ENCODE measurements around the gene C6orf89.

The C6orf89 gene

GRCh38 chr6:36852481-36853147, 33.1 kb upstream of the C6orf89 start:
- H3K4me1 ChIP-seq (ENCODE audit: control extremely low read depth in 1 of 4, control insufficient read depth in 4 of 4, insufficient read depth in 4 of 4, low read length in 3 of 4) = peaks cover 12 to 50% (median 21%) of the 10 kb centered on the region in 4 experiments
- peaks cover 7 to 36% (median 19%) of the 10 kb centered on the region in 4 experiments for H3K36me3 ChIP-seq (ENCODE audit: control insufficient read depth in 4 of 4, insufficient read depth in 4 of 4, low read length in 3 of 4)
- 71% methylated on average over 3 of the region's 4 CpGs for WGBS (ENCODE audit: insufficient coverage)
- H3K9me3 ChIP-seq (ENCODE audit: control extremely low read depth in 1 of 5, control insufficient read depth in 4 of 5, insufficient read depth in 2 of 5, low read depth in 1 of 5, low read length in 4 of 5) = no peaks in the 10 kb centered on the region
- peaks cover 0 to 3% (median 0%) of the 10 kb centered on the region in 5 experiments for H3K27me3 ChIP-seq (replicated peaks in 2 of 5; ENCODE audit: control insufficient read depth in 4 of 5, insufficient read depth in 5 of 5, low read length in 4 of 5)
- ChIA-PET POLR2A (interaction anchor here (0.6 kb wide), 1 partner anchor 89 kb away, joined by 3 read pairs; no protein-coding TSS in a partner anchor), CTCF (interaction anchor here (0.8 to 10.8 kb wide), 28 partner anchors 8 to 237 kb away, joined by 3 to 189 read pairs (median 5); partner anchors contain the start of genes CPNE5 and PPIL1)
- DNase-seq = no peak
- no peak overlapping the region for H3K27ac ChIP-seq (ENCODE audit: insufficient read depth in 1 of 2, low read depth in 1 of 2, low read length in 2 of 2, poor library complexity in 1 of 2, severe bottlenecking in 2 of 2)
- no peak overlapping the region for H3K4me3 ChIP-seq (ENCODE audit: control insufficient read depth in 1 of 7, extremely low read depth in 1 of 7, insufficient read depth in 4 of 7, low read depth in 2 of 7, low read length in 6 of 7)

GRCh38 chr6:36853325-36853724, 32.4 kb upstream of the C6orf89 start:
- peaks cover 12 to 49% (median 20%) of the 10 kb centered on the region in 4 experiments for H3K4me1 ChIP-seq (ENCODE audit: control extremely low read depth in 1 of 4, control insufficient read depth in 4 of 4, insufficient read depth in 4 of 4, low read length in 3 of 4)
- CTCF ChIA-PET = interaction anchor here (1.0 to 10.8 kb wide), 18 partner anchors 9 to 238 kb away, joined by 3 to 189 read pairs (median 14); partner anchors contain the start of genes CPNE5 and PPIL1
- H3K4me3 ChIP-seq (ENCODE audit: control insufficient read depth in 1 of 7, extremely low read depth in 1 of 7, insufficient read depth in 4 of 7, low read depth in 2 of 7, low read length in 6 of 7) = no peak overlapping the region
- H3K36me3 ChIP-seq (ENCODE audit: control insufficient read depth in 4 of 4, insufficient read depth in 4 of 4, low read length in 3 of 4) = peaks cover 7 to 38% (median 20%) of the 10 kb centered on the region in 4 experiments
- H3K9me3 ChIP-seq (ENCODE audit: control extremely low read depth in 1 of 5, control insufficient read depth in 4 of 5, insufficient read depth in 2 of 5, low read depth in 1 of 5, low read length in 4 of 5) = no peaks in the 10 kb centered on the region
- no peak overlapping the region for H3K27ac ChIP-seq (ENCODE audit: insufficient read depth in 1 of 2, low read depth in 1 of 2, low read length in 2 of 2, poor library complexity in 1 of 2, severe bottlenecking in 2 of 2)
- WGBS (ENCODE audit: insufficient coverage) = 77% methylated on average over 5 of the region's 5 CpGs
- POLR2A ChIA-PET = interaction anchor here (0.6 kb wide), 1 partner anchor 75 kb away, joined by 3 read pairs; no protein-coding TSS in a partner anchor
- DNase-seq = peak in 2 of 3 donors; percentile 55 to 59
- H3K27me3 ChIP-seq (replicated peaks in 2 of 5; ENCODE audit: control insufficient read depth in 4 of 5, insufficient read depth in 5 of 5, low read length in 4 of 5) = peaks cover 0 to 3% (median 0%) of the 10 kb centered on the region in 5 experiments

- no peaks in the 10 kb centered on the region for H3K27me3 ChIP-seq (replicated peaks in 2 of 5; ENCODE audit: control insufficient read depth in 4 of 5, insufficient read depth in 5 of 5, low read length in 4 of 5)
- H3K36me3 ChIP-seq (ENCODE audit: control insufficient read depth in 4 of 4, insufficient read depth in 4 of 4, low read length in 3 of 4) = peaks cover 7 to 49% (median 26%) of the 10 kb centered on the region in 4 experiments
- peaks cover 2 to 28% (median 5%) of the 10 kb centered on the region in 4 experiments for H3K4me1 ChIP-seq (ENCODE audit: control extremely low read depth in 1 of 4, control insufficient read depth in 4 of 4, insufficient read depth in 4 of 4, low read length in 3 of 4)
- no peaks in the 10 kb centered on the region for H3K9me3 ChIP-seq (ENCODE audit: control extremely low read depth in 1 of 5, control insufficient read depth in 4 of 5, insufficient read depth in 2 of 5, low read depth in 1 of 5, low read length in 4 of 5)
- no peak overlapping the region for H3K27ac ChIP-seq (ENCODE audit: insufficient read depth in 1 of 2, low read depth in 1 of 2, low read length in 2 of 2, poor library complexity in 1 of 2, severe bottlenecking in 2 of 2)
- no peak for DNase-seq
- H3K4me3 ChIP-seq (ENCODE audit: control insufficient read depth in 1 of 7, extremely low read depth in 1 of 7, insufficient read depth in 4 of 7, low read depth in 2 of 7, low read length in 6 of 7) = no peak overlapping the region
- POLR2A ChIA-PET = no interaction called here
- 100% methylated on average over 7 of the region's 10 CpGs for WGBS (ENCODE audit: insufficient coverage)
- CTCF ChIA-PET = interaction anchor here (0.6 kb wide), 1 partner anchor 18 kb away, joined by 3 read pairs; no protein-coding TSS in a partner anchor
Observed at GRCh38 chr6:36855750-36856149, 30.0 kb upstream of the C6orf89 start.

GRCh38 chr6:36856277-36856676, 29.5 kb upstream of the C6orf89 start:
- no peak overlapping the region for H3K4me3 ChIP-seq (ENCODE audit: control insufficient read depth in 1 of 7, extremely low read depth in 1 of 7, insufficient read depth in 4 of 7, low read depth in 2 of 7, low read length in 6 of 7)
- peaks cover 7 to 49% (median 26%) of the 10 kb centered on the region in 4 experiments for H3K36me3 ChIP-seq (ENCODE audit: control insufficient read depth in 4 of 4, insufficient read depth in 4 of 4, low read length in 3 of 4)
- H3K9me3 ChIP-seq (ENCODE audit: control extremely low read depth in 1 of 5, control insufficient read depth in 4 of 5, insufficient read depth in 2 of 5, low read depth in 1 of 5, low read length in 4 of 5) = no peaks in the 10 kb centered on the region
- no peak for DNase-seq
- WGBS (ENCODE audit: insufficient coverage) = 96% methylated on average over 6 of the region's 8 CpGs
- H3K4me1 ChIP-seq (ENCODE audit: control extremely low read depth in 1 of 4, control insufficient read depth in 4 of 4, insufficient read depth in 4 of 4, low read length in 3 of 4) = peaks cover 2 to 27% (median 5%) of the 10 kb centered on the region in 4 experiments
- ChIA-PET POLR2A (no interaction called here), CTCF (interaction anchor here (0.6 to 1.7 kb wide), 3 partner anchors 18 to 90 kb away, joined by 3 to 8 read pairs (median 5); no protein-coding TSS in a partner anchor)
- H3K27ac ChIP-seq (ENCODE audit: insufficient read depth in 1 of 2, low read depth in 1 of 2, low read length in 2 of 2, poor library complexity in 1 of 2, severe bottlenecking in 2 of 2) = no peak overlapping the region
- H3K27me3 ChIP-seq (replicated peaks in 2 of 5; ENCODE audit: control insufficient read depth in 4 of 5, insufficient read depth in 5 of 5, low read length in 4 of 5) = no peaks in the 10 kb centered on the region

GRCh38 chr6:36857325-36857724, 28.4 kb upstream of the C6orf89 start:
- Histone ChIP-seq H3K27ac (ENCODE audit: insufficient read depth in 1 of 2, low read depth in 1 of 2, low read length in 2 of 2, poor library complexity in 1 of 2, severe bottlenecking in 2 of 2) (no peak overlapping the region), H3K27me3 (replicated peaks in 2 of 5; ENCODE audit: control insufficient read depth in 4 of 5, insufficient read depth in 5 of 5, low read length in 4 of 5) (no peaks in the 10 kb centered on the region), H3K4me1 (ENCODE audit: control extremely low read depth in 1 of 4, control insufficient read depth in 4 of 4, insufficient read depth in 4 of 4, low read length in 3 of 4) (peaks cover 0 to 17% (median 1%) of the 10 kb centered on the region in 4 experiments), H3K36me3 (ENCODE audit: control insufficient read depth in 4 of 4, insufficient read depth in 4 of 4, low read length in 3 of 4) (peaks cover 7 to 53% (median 29%) of the 10 kb centered on the region in 4 experiments), H3K9me3 (ENCODE audit: control extremely low read depth in 1 of 5, control insufficient read depth in 4 of 5, insufficient read depth in 2 of 5, low read depth in 1 of 5, low read length in 4 of 5) (no peaks in the 10 kb centered on the region), H3K4me3 (ENCODE audit: control insufficient read depth in 1 of 7, extremely low read depth in 1 of 7, insufficient read depth in 4 of 7, low read depth in 2 of 7, low read length in 6 of 7) (no peak overlapping the region)
- DNase-seq = no peak
- CTCF ChIA-PET = interaction anchor here (0.7 to 1.7 kb wide), 7 partner anchors 8 to 107 kb away, joined by 3 to 8 read pairs (median 3); no protein-coding TSS in a partner anchor
- 100% methylated on average over 3 of the region's 4 CpGs for WGBS (ENCODE audit: insufficient coverage)
- POLR2A ChIA-PET = no interaction called here

- ChIA-PET POLR2A (no interaction called here), CTCF (interaction anchor here (1.3 to 1.7 kb wide), 3 partner anchors 10 to 98 kb away, joined by 4 read pairs; no protein-coding TSS in a partner anchor)
- H3K27ac ChIP-seq (ENCODE audit: insufficient read depth in 1 of 2, low read depth in 1 of 2, low read length in 2 of 2, poor library complexity in 1 of 2, severe bottlenecking in 2 of 2) = no peak overlapping the region
- DNase-seq = no peak
- H3K4me3 ChIP-seq (ENCODE audit: control insufficient read depth in 1 of 7, extremely low read depth in 1 of 7, insufficient read depth in 4 of 7, low read depth in 2 of 7, low read length in 6 of 7) = no peak overlapping the region
- H3K27me3 ChIP-seq (replicated peaks in 2 of 5; ENCODE audit: control insufficient read depth in 4 of 5, insufficient read depth in 5 of 5, low read length in 4 of 5) = no peaks in the 10 kb centered on the region
- WGBS (ENCODE audit: insufficient coverage) = 97% methylated on average over 6 of the region's 6 CpGs
- H3K4me1 ChIP-seq (ENCODE audit: control extremely low read depth in 1 of 4, control insufficient read depth in 4 of 4, insufficient read depth in 4 of 4, low read length in 3 of 4) = peaks cover 0 to 5% (median 0%) of the 10 kb centered on the region in 4 experiments
- H3K36me3 ChIP-seq (ENCODE audit: control insufficient read depth in 4 of 4, insufficient read depth in 4 of 4, low read length in 3 of 4) = peaks cover 9 to 53% (median 35%) of the 10 kb centered on the region in 4 experiments
- no peaks in the 10 kb centered on the region for H3K9me3 ChIP-seq (ENCODE audit: control extremely low read depth in 1 of 5, control insufficient read depth in 4 of 5, insufficient read depth in 2 of 5, low read depth in 1 of 5, low read length in 4 of 5)
Observed at GRCh38 chr6:36858407-36858981, 27.3 kb upstream of the C6orf89 start.

Data from common myeloid progenitor, CD34-positive (primary cell).